Adipocyte (in vitro differentiated cells): ENCODE measurements around the gene PRKAA1.
"Not testable (repeated sequence)": the region's sequence is repeated elsewhere in the genome, so short reads cannot be mapped to it uniquely, and the experiment has no call there.

ENCODE experiments used
- DNase-seq: peaks from one replicate; pipeline ENCODE4 v3.0.0-alpha.2; 2015; ENCODE audit warnings: low read depth
- H3K27me3 ChIP-seq: replicated peaks from 2 replicates; pipeline ENCODE4 v1.7.0; 2013; ENCODE audit warnings: mild to moderate bottlenecking, low read length, moderate library complexity; ENCODE audit not compliant: control insufficient read depth, insufficient read depth
- H3K36me3 ChIP-seq: 2 replicates; pipeline ENCODE4 v1.7.0; 2013; ENCODE audit warnings: low read length, mild to moderate bottlenecking, moderate library complexity; ENCODE audit not compliant: control insufficient read depth, insufficient read depth, severe bottlenecking
- H3K4me1 ChIP-seq: 2 replicates; pipeline ENCODE4 v1.7.0; 2013; ENCODE audit warnings: mild to moderate bottlenecking, low read length, moderate library complexity; ENCODE audit not compliant: control insufficient read depth, insufficient read depth
- H3K4me3 ChIP-seq: 2 replicates; pipeline ENCODE4 v1.7.0; 2013; ENCODE audit warnings: mild to moderate bottlenecking, low read length, moderate library complexity
- H3K9ac ChIP-seq: 2 replicates; pipeline ENCODE4 v1.7.0; 2013; ENCODE audit warnings: mild to moderate bottlenecking, low read length, moderate library complexity
- H3K9me3 ChIP-seq: 2 replicates; pipeline ENCODE4 v1.7.0; 2013; ENCODE audit warnings: mild to moderate bottlenecking, low read length, moderate library complexity; ENCODE audit not compliant: control insufficient read depth

PRKAA1 gene

DNA sequence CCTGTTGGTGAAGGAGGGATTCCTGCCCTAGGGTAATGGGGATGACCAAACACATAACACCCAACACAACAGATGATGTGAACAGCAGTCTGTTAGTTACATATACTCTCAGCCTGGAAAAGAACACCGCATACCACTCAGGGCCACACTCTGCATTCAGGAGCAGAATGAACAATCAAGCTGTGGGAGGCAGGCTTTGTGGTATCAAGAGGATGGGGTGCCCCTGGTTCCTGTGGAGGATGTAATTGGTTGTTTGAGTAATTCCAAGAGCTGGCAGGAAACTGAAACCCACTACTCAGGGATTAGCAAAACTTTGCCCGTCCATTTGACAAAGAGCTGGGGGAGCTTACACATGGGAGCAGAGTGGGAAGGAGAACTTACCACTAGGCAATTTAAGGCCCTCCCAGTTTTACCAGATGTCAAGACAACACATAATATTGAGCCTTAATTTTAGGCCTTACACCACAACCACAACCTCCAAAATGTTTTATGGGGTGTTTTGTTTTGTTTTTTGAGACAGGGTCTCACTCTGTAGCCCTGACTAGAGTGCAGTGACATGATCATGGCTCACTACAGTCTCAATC lies 15.6 kb upstream of the PRKAA1 start:
- Histone ChIP-seq H3K9me3 (no peaks in the 10 kb centered on the region), H3K4me3 (no peak overlapping the region), H3K36me3 (no peaks in the 10 kb centered on the region), H3K27me3 (no peaks in the 10 kb centered on the region), H3K9ac (no peak overlapping the region), H3K4me1 (no peaks in the 10 kb centered on the region)
- no peak for DNase-seq

DNA sequence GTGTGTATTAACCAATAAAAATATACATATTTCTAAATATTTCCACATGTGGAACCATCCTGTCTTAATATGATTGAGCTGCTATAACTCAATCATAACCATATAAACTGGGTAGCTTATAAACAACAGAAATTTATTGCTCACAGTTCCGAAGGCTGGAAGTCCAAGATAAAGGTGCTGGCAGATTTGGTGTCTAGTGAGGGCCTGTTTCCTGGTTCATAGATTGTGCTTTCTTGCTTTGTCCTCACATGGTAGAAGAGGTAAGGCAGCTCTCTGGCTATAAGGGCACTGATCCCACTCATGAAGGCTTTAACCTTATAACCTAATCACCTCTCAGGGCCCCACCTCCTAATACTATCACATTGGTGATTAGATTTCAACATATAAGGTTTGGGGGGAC lies 14.0 kb upstream of the PRKAA1 start:
- no peaks in the 10 kb centered on the region for H3K36me3 ChIP-seq
- no peaks in the 10 kb centered on the region for H3K27me3 ChIP-seq
- H3K4me1 ChIP-seq = peaks cover 5% of the 10 kb centered on the region
- H3K9me3 ChIP-seq = no peaks in the 10 kb centered on the region
- H3K9ac ChIP-seq = no peak overlapping the region
- no peak for DNase-seq
- no peak overlapping the region for H3K4me3 ChIP-seq

DNA sequence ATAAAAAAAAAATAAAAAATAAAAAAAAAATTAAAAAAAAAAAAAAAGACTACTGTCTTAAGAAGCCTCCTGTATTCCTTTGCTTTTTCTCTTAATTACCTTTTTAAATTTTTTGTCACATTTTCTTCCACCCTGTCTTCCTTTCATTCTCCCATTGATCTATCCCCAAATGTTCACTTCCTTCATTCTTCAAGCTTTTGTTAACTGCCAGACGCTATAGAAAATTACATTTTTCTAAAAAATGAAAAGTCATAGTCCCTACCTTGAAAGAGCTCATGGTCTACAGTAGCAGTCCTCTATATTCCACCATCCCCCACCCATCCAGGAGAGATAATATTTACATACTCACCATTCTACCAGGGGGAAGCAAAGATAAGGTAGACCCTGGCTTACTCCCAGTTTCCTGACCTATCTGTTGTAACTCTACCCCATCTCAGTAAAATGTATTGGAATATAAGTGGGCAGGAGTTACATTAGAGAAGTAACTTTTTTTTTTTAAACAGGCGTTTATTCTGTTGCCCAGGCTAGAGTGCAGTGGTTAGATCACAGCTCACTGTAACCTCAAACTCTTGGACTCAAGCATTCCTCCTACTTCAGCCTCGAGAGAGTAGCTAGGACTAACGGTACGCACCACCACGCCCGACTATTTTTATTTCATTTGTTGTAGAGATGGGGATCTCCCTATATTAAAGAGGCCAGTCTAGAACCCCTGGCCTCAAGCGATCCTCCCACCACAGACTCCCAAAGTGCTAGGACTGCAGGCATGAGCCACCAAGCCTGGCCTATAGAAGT lies 3.8 kb upstream of the PRKAA1 start:
- Histone ChIP-seq H3K36me3 (no peaks in the 10 kb centered on the region), H3K9ac (no peak overlapping the region), H3K27me3 (no peaks in the 10 kb centered on the region), H3K9me3 (no peaks in the 10 kb centered on the region), H3K4me3 (no peak overlapping the region), H3K4me1 (peaks cover 9% of the 10 kb centered on the region)
- no peak for DNase-seq

DNA sequence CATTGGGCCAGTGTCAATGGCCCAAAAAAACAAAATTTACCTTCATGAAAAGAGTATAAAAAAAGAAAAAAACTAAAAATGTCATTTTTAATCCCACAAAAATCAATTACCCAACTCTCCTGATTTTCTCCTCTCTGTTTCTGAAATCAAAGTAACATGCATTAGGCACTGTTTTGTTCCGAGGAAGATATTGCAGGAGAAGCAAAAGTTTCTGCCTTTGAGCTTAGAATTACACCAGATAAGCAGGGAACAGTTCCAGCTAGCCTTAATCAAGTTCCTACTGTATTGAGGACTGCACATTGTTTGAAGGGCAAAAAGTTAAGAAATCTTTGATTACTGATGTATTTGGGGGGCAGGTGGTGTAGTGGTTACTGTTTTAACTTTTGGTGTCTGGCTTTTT lies 1.1 kb upstream of the PRKAA1 start:
- H3K9ac ChIP-seq = peak overlapping the region; percentile 93
- H3K36me3 ChIP-seq = no peaks in the 10 kb centered on the region

DNA sequence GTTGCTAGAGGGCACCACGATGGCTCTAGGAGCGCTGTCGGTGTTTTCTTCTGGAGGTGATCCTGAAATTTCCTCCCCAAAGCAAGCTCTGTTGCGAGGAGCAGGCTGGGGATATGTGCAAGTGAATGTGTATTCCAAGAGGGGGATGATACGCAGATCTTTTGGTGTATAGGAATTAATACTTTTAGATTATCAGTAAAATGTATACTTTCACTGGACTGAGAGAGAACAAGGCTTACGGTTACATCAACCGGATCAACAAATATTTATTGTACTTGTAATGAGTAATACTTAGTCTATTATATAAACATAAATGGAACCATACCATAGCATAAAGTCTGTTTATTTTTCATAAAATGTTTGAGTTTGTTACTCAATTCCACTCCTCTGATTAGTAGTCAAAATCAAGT lies 632 bp upstream of the PRKAA1 start:
- peak; percentile 86 for DNase-seq
- peak overlapping the region; percentile 93 for H3K9ac ChIP-seq
- H3K4me1 ChIP-seq = peaks cover 21% of the 10 kb centered on the region
- H3K4me3 ChIP-seq = peak overlapping the region; percentile 97
- H3K36me3 ChIP-seq = no peaks in the 10 kb centered on the region
- no peaks in the 10 kb centered on the region for H3K27me3 ChIP-seq
- H3K9me3 ChIP-seq = no peaks in the 10 kb centered on the region

More for the DNA sequence above, 1.1 kb upstream of the PRKAA1 start:
- DNase-seq = peak; percentile 57
- no peaks in the 10 kb centered on the region for H3K9me3 ChIP-seq
- no peaks in the 10 kb centered on the region for H3K27me3 ChIP-seq
- peak overlapping the region; percentile 97 for H3K4me3 ChIP-seq
- H3K4me1 ChIP-seq = peaks cover 21% of the 10 kb centered on the region

DNA sequence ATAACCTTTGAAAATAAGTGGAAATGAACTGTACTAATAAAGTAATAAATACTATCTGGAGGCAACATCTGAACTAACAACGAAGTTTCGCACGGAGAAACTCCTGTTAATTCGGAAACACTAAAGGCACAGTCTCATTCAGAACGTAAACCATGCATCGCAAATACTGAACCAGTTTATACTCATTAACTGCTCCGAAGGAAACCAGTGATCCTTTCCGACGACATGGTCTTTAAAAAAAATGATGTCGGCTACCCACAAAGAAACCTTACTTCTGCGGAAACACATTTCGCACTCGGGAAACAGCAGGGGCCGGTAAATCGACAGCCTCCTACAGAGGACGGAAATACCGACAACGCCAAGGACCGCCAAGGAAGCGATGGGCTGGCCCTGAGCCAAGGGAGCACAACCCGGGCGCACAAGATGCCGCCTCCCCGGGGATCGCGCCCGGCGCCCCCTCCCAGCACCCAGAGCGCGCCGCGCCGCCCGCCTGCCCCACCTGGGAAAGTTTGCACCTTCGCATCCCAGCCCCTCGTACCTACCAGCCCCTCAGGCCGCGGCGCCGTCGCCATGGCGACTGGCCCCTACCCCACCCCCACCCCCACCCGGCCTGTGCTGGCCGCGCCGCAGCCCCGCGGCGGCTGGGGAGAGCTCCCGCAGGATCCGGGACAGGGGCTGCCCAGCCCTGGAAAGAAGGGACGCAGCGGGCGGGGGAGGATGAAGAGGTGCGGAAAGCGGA lies 732 bp downstream of the PRKAA1 start:
- no peaks in the 10 kb centered on the region for H3K9me3 ChIP-seq

DNA sequence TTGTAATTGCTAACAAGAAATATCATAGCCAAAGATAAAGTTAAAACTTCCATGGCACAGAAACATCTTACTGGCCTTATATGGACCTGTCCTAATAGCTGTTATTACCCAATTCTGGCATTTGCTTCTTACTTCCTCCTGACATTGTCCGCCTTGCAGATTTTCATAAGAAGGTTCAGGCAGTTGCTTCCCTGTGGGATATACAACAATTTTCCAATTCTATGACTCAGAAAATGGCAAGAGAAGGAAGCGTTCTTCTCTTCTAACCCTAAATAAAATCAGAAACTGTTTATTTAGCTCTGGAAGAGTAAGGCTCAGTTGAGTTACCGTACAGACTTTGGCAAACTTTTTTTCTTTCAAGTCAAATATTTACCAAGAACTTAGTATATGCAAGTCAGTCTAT lies 1.7 kb downstream of the PRKAA1 start:
- Histone ChIP-seq H3K4me1 (peaks cover 31% of the 10 kb centered on the region), H3K9me3 (no peaks in the 10 kb centered on the region), H3K27me3 (no peaks in the 10 kb centered on the region), H3K9ac (peak overlapping the region; percentile 92), H3K36me3 (no peaks in the 10 kb centered on the region), H3K4me3 (peak overlapping the region; percentile 92)
- DNase-seq = peak; percentile 71

More for the DNA sequence above, 732 bp downstream of the PRKAA1 start:
- peak; percentile 79 for DNase-seq
- Histone ChIP-seq H3K4me1 (peaks cover 21% of the 10 kb centered on the region), H3K27me3 (no peaks in the 10 kb centered on the region), H3K4me3 (peak overlapping the region; percentile 92), H3K9ac (peak overlapping the region; percentile 92), H3K36me3 (no peaks in the 10 kb centered on the region)

DNA sequence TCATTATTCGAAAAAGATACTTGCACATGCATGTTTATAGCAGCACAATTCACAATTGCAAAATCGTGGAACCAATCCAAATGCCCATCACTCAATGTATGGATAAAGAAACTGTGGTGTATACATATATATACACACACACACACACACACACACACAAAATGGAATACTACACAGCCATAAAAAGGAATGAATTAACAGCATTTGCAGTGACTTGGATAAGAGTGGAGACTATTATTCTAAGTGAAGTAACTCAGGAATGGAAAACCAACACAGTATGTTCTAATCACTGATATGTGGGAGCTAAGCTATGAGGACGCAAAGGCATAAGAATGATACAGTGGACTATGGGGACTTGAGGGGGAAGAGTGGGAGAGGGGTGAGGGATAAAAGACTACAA lies 3.3 kb downstream of the PRKAA1 start:
- H3K4me3 ChIP-seq, H3K27me3 ChIP-seq, DNase-seq, H3K9me3 ChIP-seq, H3K9ac ChIP-seq, H3K36me3 ChIP-seq: not testable (repeated sequence)
- peaks cover 45% of the 10 kb centered on the region for H3K4me1 ChIP-seq

DNA sequence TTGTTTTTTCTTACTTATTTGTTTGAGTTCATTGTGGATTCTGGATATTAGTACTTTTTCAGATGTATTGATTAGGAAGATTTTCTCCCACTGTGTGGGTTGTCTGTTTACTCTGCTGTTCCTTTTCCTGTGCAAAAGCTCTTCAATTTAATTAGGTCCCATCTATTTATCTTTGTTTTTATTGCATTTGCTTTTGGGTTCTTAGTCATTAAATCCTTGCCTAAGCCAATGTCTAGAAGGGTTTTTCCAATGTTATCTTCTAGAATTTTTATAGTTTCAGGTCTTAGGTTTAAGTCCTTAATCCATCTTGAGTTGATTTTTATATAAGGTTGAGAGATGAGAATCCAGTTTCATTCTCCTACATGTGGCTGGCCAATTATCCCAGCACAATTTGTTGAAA lies 3.8 kb downstream of the PRKAA1 start:
- peaks cover 45% of the 10 kb centered on the region for H3K4me1 ChIP-seq
- H3K9ac ChIP-seq = not testable (repeated sequence)

DNA sequence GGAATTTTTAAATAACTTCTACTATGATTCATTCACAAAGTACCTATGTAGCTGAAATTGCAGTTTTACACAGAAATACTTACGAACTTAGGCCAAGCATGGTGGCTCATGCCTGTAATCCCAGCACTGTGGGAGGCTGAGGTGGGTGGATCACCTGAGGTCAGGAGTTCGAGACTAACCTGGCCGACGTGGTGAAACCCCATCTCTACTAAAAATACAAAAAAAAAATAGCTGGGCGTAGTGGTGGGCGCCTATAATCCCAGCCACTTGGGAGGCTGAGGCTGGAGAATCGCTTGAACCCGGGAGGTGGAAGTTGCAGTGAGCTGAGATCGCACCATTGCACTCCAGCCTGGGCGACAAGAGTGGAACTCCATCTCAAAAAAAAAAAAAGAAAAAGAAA lies 5.5 kb downstream of the PRKAA1 start:
- not testable (repeated sequence) for H3K27me3 ChIP-seq, H3K4me3 ChIP-seq, DNase-seq, H3K9ac ChIP-seq, H3K9me3 ChIP-seq, H3K36me3 ChIP-seq
- peaks cover 44% of the 10 kb centered on the region for H3K4me1 ChIP-seq

More for the DNA sequence above, 3.8 kb downstream of the PRKAA1 start:
- not testable (repeated sequence) for H3K4me3 ChIP-seq, H3K27me3 ChIP-seq, H3K36me3 ChIP-seq, DNase-seq, H3K9me3 ChIP-seq

DNA sequence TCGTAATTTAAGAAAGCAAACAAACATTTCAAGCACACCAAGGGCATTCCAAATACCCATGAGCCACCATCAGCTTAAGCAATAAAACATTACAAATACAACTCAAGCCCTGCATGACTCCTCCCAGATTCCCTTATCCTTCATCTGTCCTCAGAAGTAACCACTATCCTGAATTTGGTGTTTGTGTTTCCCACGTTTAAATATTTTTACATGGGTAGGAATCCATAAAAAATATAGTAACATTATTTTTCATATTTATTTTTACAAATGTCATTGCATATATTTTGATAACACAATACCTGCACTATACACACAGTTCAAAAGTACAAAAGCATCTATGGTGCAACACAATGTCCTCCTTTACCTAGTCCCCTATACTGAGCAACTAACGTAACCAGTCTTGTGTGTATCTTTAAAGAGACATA lies 6.4 kb downstream of the PRKAA1 start:
- Histone ChIP-seq H3K9ac (peak overlapping the region; percentile 53), H3K27me3 (no peaks in the 10 kb centered on the region), H3K36me3 (peaks cover 8% of the 10 kb centered on the region), H3K9me3 (no peaks in the 10 kb centered on the region), H3K4me1 (peaks cover 44% of the 10 kb centered on the region), H3K4me3 (peak overlapping the region; percentile 61)
- DNase-seq = peak; percentile 40
